T-helper 17 cell (primary cell): ENCODE measurements around the gene BRPF1. TPM values are rescaled to one million over a fixed set of nuclear protein-coding genes. Genes with fewer than 3 reads are reported as not detected.

ENCODE experiments used
- ATAC-seq: fragments of 150-1000 bp; cut with Tn5 transposase; 2 replicates; pipeline ENCODE4 v1.10.0; 2021; ENCODE audit warnings: mild to moderate bottlenecking, moderate library complexity
- DNase-seq, 3 donors: peaks; one replicate each; pipeline versions ENCODE4 v3.0.0 to v3.0.0-alpha.2; 2020 to 2021
- H3K9me3 ChIP-seq: one replicate; pipeline ENCODE4 v1.7.0; 2013; ENCODE audit warnings: low read length, mild to moderate bottlenecking; ENCODE audit not compliant: control insufficient read depth, poor library complexity, severe bottlenecking
- H3K27ac Mint-ChIP-seq: one replicate; pipeline ENCODE4 v1.8.0; 2022; ENCODE audit warnings: mild to moderate bottlenecking, moderate library complexity, mixed read lengths
- H3K27me3 Mint-ChIP-seq: one replicate; pipeline ENCODE4 v1.8.0; 2022; ENCODE audit warnings: mixed read lengths
- H3K36me3 Mint-ChIP-seq: one replicate; pipeline ENCODE4 v1.8.0; 2022; ENCODE audit warnings: low read depth, mixed read lengths
- H3K4me1 Mint-ChIP-seq: one replicate; pipeline ENCODE4 v1.8.0; 2022; ENCODE audit warnings: mild to moderate bottlenecking, mixed read lengths
- H3K4me3 Mint-ChIP-seq: one replicate; pipeline ENCODE4 v1.8.0; 2022; ENCODE audit warnings: mild to moderate bottlenecking, moderate library complexity, mixed read lengths
- total RNA-seq, 4 donors: library from RNA in 2 of 4; stranded (reverse) in 2 of 4; gene quantifications; one replicate each; pipeline ENCODE4 v1.2.3 and lab custom pipeline; 2022 to 2026

Gene BRPF1
- total RNA-seq, 2 donors from 2014 or later, result 31.8 to 41.0 TPM

DNA sequence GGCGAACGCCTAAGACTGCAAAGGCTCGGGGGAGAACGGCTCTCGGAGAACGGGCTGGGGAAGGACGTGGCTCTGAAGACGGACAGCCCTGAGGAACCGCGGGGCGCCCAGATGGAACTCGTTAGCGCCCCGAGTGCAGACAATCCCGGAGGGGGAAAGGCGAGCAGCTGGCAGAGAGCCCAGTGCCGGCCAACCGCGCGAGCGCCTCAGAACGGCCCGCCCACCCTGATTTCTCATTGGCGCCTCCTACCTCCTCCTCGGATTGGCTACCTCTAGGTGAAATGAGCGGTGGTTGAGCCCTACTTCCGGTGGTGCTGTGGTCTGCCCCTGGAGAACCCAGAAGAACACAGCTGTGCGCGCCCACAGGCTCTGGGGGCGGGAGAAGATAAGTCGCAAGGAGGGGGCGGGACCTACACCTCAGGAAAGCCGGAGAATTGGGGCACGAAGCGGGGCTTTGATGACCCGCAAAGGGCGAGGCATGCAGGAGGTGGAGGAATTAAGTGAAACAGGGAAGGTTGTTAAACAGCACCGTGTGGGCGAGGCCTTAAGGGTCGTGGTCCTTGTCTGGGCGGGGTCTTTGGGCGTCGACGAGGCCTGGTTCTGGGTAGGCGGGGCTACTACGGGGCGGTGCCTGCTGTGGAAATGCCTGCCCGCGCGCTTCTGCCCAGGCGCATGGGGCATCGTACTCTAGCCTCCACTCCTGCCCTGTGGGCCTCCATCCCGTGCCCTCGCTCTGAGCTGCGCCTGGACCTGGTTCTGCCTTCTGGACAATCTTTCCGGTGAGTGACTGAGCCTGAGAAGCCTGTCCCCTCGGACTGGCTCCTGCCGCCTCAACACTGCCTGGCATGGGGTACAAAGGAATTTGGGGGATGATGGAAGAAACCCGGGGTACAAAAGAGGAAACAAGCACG is 18.4 kb downstream of the BRPF1 start, which contains the start of gene OGG1:
Gene OGG1 (plus strand): TSS at position 308 of the 911 bp plus-strand sequence. CDS start 335 bp downstream, at position 643.
- H3K4me3 Mint-ChIP-seq, result peak within 1 kb of the TSS; percentile 98
- H3K27me3 Mint-ChIP-seq, result no peaks in the 10 kb centered on the region
- DNase-seq, result peak; percentile 85 to 93 (median 85)
- peak; percentile 96 for ATAC-seq
- H3K27ac Mint-ChIP-seq, result peak within 1 kb of the TSS; percentile 94
- peaks cover 34% of the 10 kb centered on the region for H3K4me1 Mint-ChIP-seq
- H3K9me3 ChIP-seq, result no peaks in the 10 kb centered on the region
- peaks cover 11% of the 10 kb centered on the region for H3K36me3 Mint-ChIP-seq

- Mint-ChIP-seq H3K27ac (peak overlapping the region; percentile 94), H3K4me3 (peak overlapping the region; percentile 98), H3K27me3 (no peaks in the 10 kb centered on the region), H3K36me3 (peaks cover 11% of the 10 kb centered on the region), H3K4me1 (peaks cover 35% of the 10 kb centered on the region)
- DNase-seq (no peak), ATAC-seq (no peak)
- no peaks in the 10 kb centered on the region for H3K9me3 ChIP-seq
Observed at GRCh38 chr3:9750556-9751411, 19.2 kb downstream of the BRPF1 start.

DNA sequence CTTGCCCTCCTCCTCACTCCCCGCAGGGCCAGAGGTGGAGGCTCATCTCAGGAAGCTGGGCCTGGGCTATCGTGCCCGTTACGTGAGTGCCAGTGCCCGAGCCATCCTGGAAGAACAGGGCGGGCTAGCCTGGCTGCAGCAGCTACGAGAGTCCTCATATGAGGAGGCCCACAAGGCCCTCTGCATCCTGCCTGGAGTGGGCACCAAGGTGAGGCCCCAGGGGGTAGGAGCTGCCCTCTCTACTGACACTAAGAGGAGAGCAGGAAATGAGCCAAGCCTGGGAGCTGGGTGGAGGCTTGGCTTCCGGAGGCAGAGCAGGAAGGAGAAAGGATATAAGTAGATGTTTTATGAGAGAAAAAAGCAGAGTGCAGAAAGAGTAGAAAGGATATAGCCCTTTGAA is 23.1 kb downstream of the BRPF1 start:
- peaks cover 13% of the 10 kb centered on the region for H3K36me3 Mint-ChIP-seq
- peak overlapping the region; percentile 87 for H3K4me3 Mint-ChIP-seq
- H3K4me1 Mint-ChIP-seq, result peaks cover 35% of the 10 kb centered on the region
- H3K9me3 ChIP-seq, result no peaks in the 10 kb centered on the region
- ATAC-seq (no peak), DNase-seq (no peak)
- peak overlapping the region; percentile 83 for H3K27ac Mint-ChIP-seq
- H3K27me3 Mint-ChIP-seq, result no peaks in the 10 kb centered on the region

GRCh38 chr3:9757427-9757826 is 25.9 kb downstream of the BRPF1 start:
- Mint-ChIP-seq H3K36me3 (peaks cover 10% of the 10 kb centered on the region), H3K4me3 (no peak overlapping the region), H3K27me3 (no peaks in the 10 kb centered on the region), H3K27ac (no peak overlapping the region), H3K4me1 (peaks cover 23% of the 10 kb centered on the region)
- ATAC-seq (no peak), DNase-seq (no peak)
- H3K9me3 ChIP-seq, result no peaks in the 10 kb centered on the region

- H3K9me3 ChIP-seq, result no peaks in the 10 kb centered on the region
- peaks cover 8% of the 10 kb centered on the region for H3K36me3 Mint-ChIP-seq
- DNase-seq, result no peak
- H3K4me3 Mint-ChIP-seq, result no peak overlapping the region
- no peaks in the 10 kb centered on the region for H3K27me3 Mint-ChIP-seq
- ATAC-seq, result no peak
- peak overlapping the region; percentile 9 for H3K27ac Mint-ChIP-seq
- H3K4me1 Mint-ChIP-seq, result peaks cover 13% of the 10 kb centered on the region
Observed at GRCh38 chr3:9760779-9761505, 29.4 kb downstream of the BRPF1 start.

DNA sequence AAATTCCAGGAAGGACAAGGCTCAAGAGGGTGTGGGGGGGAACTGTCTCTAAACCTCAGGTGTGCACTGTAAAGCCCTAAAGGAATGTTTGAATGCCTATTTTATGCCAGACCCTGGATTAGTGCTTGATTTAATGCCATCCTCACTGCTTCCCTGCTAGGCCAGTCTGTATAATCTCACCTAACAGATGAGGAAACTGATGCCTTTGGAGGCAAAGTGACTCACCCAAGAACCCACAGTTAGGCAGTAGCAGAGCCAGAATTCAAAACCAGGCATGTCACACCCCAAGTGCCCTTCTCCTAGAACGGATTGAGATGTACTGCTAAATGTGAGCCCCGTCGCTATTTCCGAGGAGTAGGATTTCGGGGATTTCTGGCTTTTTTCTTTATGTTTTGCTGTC is 30.4 kb downstream of the BRPF1 start:
- DNase-seq (no peak), ATAC-seq (no peak)

GRCh38 chr3:9762871-9763270 is 31.3 kb downstream of the BRPF1 start:
- Mint-ChIP-seq H3K4me1 (peaks cover 17% of the 10 kb centered on the region), H3K27me3 (no peaks in the 10 kb centered on the region), H3K4me3 (no peak overlapping the region), H3K27ac (no peak overlapping the region), H3K36me3 (peaks cover 8% of the 10 kb centered on the region)
- DNase-seq, result no peak
- no peak for ATAC-seq
- no peaks in the 10 kb centered on the region for H3K9me3 ChIP-seq

More for the DNA sequence above, 30.4 kb downstream of the BRPF1 start:
- Mint-ChIP-seq H3K4me3 (no peak overlapping the region), H3K4me1 (peaks cover 12% of the 10 kb centered on the region), H3K36me3 (peaks cover 8% of the 10 kb centered on the region), H3K27me3 (no peaks in the 10 kb centered on the region), H3K27ac (no peak overlapping the region)
- H3K9me3 ChIP-seq, result no peaks in the 10 kb centered on the region

- H3K27me3 Mint-ChIP-seq, result no peaks in the 10 kb centered on the region
- H3K27ac Mint-ChIP-seq, result no peak overlapping the region
- H3K4me1 Mint-ChIP-seq, result peaks cover 37% of the 10 kb centered on the region
- no peaks in the 10 kb centered on the region for H3K9me3 ChIP-seq
- peaks cover 3% of the 10 kb centered on the region for H3K36me3 Mint-ChIP-seq
- DNase-seq (no peak), ATAC-seq (no peak)
- no peak overlapping the region for H3K4me3 Mint-ChIP-seq
Observed at GRCh38 chr3:9765865-9766264, 34.3 kb downstream of the BRPF1 start.

DNA sequence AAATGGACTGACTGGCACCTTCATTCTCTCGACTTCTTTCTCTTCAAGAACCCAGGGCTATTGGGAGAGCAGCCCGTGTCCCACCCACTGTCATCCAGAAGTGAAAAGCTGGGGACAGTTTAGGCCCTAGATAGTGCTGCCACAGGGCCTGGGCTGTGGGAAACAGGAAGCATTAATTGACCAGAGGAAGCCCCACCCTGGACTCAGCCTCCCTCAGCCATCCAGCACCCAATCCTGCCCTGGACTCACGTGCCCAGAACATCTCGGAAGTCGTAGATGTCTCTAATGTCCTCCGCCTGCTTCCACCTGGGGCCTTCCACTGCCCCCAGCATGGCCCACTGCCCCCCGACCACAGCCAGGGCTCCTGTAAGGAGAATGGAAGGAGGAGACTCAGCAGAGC is 35.9 kb downstream of the BRPF1 start:
- DNase-seq (no peak), ATAC-seq (no peak)
- H3K4me3 Mint-ChIP-seq, result no peak overlapping the region
- no peaks in the 10 kb centered on the region for H3K36me3 Mint-ChIP-seq
- H3K4me1 Mint-ChIP-seq, result peaks cover 34% of the 10 kb centered on the region
- no peaks in the 10 kb centered on the region for H3K9me3 ChIP-seq
- no peaks in the 10 kb centered on the region for H3K27me3 Mint-ChIP-seq
- H3K27ac Mint-ChIP-seq, result peak overlapping the region; percentile 86

GRCh38 chr3:9768141-9768775 is 36.7 kb downstream of the BRPF1 start:
- Mint-ChIP-seq H3K4me3 (no peak overlapping the region), H3K27ac (peak overlapping the region; percentile 79), H3K4me1 (peaks cover 34% of the 10 kb centered on the region), H3K36me3 (no peaks in the 10 kb centered on the region), H3K27me3 (no peaks in the 10 kb centered on the region)
- DNase-seq (no peak), ATAC-seq (no peak)
- H3K9me3 ChIP-seq, result no peaks in the 10 kb centered on the region

DNA sequence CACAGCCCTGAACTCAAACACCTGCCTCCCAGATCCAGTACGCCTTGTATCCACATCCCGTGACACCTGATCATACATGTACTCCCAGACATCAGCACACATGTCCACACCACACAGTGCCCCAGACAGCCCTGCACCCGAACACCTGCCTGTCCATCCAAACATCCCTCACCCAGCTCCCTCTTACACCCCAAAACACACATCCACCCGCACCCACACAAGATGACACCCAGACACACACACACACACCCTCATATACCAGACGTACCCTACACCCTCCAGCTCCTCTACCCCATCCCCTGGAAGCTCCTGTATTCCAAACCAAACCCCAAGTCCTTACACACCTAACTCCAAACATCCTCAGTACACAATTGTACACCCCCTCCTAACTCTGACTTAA is 37.5 kb downstream of the BRPF1 start:
- Mint-ChIP-seq H3K4me1 (peaks cover 34% of the 10 kb centered on the region), H3K27ac (peak overlapping the region; percentile 79), H3K27me3 (no peaks in the 10 kb centered on the region), H3K4me3 (peak overlapping the region; percentile 86), H3K36me3 (no peaks in the 10 kb centered on the region)
- H3K9me3 ChIP-seq, result no peaks in the 10 kb centered on the region
- DNase-seq, result no peak
- no peak for ATAC-seq

- peak within 1 kb of the TSS; percentile 79 for H3K27ac Mint-ChIP-seq
Observed at GRCh38 chr3:9769426-9770275, 38.1 kb downstream of the BRPF1 start, which contains the start of gene CAMK1. Gene CAMK1 (minus strand): TSS chr3:9769947. CDS start chr3:9767749, 2,198 bp downstream.

More at GRCh38 chr3:9769426-9770275, 38.1 kb downstream of the BRPF1 start, which contains the start of gene CAMK1:
- peak; percentile 98 for ATAC-seq
- peak within 1 kb of the TSS; percentile 86 for H3K4me3 Mint-ChIP-seq
- DNase-seq, result peak; percentile 39 to 46 (median 44)
- no peaks in the 10 kb centered on the region for H3K36me3 Mint-ChIP-seq
- no peaks in the 10 kb centered on the region for H3K27me3 Mint-ChIP-seq
- H3K9me3 ChIP-seq, result no peaks in the 10 kb centered on the region
- H3K4me1 Mint-ChIP-seq, result peaks cover 34% of the 10 kb centered on the region
